Measurements from ENCODE around the gene NALCN.

- TF ChIP-seq CTCF (IDR thresholded peaks at IDR 0.05; ENCODE audit: low read depth, low read length): no peak
- no peak for TF ChIP-seq EZH2phosphoT487 (IDR thresholded peaks at IDR 0.05; ENCODE audit: low read depth)
These were observed 351.0 kb downstream of the NALCN start for GRCh38 chr13:101065329-101065728.

Measured in OCI-LY3 (cell line).